ENCODE measurements around the gene TSSC4. TPM values are rescaled to one million over a fixed set of nuclear protein-coding genes. Genes with fewer than 3 reads are reported as not detected.

TSSC4 gene
- total and polyA plus RNA-seq, 7 donors, result 43.7 to 60.1 (median 49.6) TPM

DNA sequence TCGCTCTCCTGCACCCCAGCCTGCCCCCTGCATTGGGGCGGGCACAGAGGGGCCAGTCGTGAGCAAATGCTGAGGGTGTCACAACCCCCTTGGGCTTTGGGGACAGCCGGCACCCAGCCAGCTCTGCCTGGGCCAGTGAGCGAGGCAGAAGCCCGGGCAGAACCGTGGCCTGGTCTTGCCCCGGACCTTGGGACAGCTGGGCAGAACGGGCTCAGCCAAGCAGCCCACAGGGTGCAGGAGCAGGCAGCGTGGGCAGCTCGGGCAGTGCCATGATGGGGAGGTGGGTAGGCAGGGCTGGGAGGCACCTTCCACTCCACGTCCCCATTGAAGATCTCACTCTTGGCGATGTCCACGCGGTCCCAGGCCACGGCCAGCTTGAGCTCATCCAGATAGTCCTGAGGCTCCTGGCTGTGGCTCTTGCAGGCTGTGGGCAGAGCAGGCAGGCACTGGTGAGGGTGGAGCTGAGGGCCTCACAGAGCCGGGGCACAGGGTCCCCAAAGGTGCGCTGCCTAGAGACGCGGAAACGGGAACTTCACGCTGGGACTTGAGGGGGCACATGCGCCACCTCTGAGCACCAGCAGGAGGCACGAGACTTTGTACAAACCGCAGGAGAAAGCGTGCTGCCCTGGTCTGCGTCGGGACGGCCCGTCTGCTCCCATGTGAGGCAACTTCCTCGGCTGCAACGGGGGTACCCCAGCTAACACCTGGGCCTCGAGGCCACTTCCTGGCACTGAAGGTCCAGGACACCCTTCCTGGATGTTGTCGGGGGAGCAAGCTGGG is 15.2 kb downstream of the TSSC4 start:
- no peaks in the 10 kb centered on the region for H3K9me3 ChIP-seq
- TF ChIP-seq POLR2AphosphoS5 (IDR thresholded peaks at IDR 0.05) (no peak), POLR2A (IDR thresholded peaks at IDR 0.05) (no peak), EP300 (IDR thresholded peaks at IDR 0.05) (no peak)
- TF ChIP-seq, protein P1, sequence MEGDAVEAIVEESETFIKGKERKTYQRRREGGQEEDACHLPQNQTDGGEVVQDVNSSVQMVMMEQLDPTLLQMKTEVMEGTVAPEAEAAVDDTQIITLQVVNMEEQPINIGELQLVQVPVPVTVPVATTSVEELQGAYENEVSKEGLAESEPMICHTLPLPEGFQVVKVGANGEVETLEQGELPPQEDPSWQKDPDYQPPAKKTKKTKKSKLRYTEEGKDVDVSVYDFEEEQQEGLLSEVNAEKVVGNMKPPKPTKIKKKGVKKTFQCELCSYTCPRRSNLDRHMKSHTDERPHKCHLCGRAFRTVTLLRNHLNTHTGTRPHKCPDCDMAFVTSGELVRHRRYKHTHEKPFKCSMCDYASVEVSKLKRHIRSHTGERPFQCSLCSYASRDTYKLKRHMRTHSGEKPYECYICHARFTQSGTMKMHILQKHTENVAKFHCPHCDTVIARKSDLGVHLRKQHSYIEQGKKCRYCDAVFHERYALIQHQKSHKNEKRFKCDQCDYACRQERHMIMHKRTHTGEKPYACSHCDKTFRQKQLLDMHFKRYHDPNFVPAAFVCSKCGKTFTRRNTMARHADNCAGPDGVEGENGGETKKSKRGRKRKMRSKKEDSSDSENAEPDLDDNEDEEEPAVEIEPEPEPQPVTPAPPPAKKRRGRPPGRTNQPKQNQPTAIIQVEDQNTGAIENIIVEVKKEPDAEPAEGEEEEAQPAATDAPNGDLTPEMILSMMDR (IDR thresholded peaks at IDR 0.05), result no peak
- intact Hi-C loops (cut with DNase I), result no loop called here
- no peak overlapping the region for H3K27ac ChIP-seq
- no peak overlapping the region for H3K4me3 ChIP-seq
- H3K27me3 ChIP-seq, result no peaks in the 10 kb centered on the region
- no peaks in the 10 kb centered on the region for H3K36me3 ChIP-seq
- whole genome bisulfite sequencing, 2 donors, result 84 to 86% methylated on average over 34 of the region's 34 CpGs
- no peak for DNase-seq
- peaks cover 0 to 16% (median 11%) of the 10 kb centered on the region in 4 donors for H3K4me1 ChIP-seq

DNA sequence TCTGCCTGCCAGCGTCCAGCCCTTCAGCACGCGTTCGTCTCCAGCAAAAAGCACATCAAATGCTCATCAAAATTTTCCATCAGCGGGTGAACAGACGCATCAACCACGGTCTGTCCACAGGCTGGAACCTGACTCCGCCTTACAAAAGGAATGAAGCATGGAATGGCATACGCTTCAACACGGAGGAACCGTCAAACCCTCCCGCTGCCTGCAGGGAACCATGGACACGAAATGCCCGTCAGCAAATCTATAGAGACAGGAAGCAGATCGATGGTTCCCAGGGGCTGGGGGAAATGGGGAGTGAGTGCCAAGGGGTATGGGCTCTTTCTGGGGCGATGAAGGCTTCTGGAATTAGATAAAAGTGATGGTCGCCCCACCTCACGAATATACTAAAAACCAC is 16.2 kb downstream of the TSSC4 start:
- H3K4me1 ChIP-seq, result peaks cover 0 to 19% (median 12%) of the 10 kb centered on the region in 4 donors
- peaks cover 0 to 5% (median 0%) of the 10 kb centered on the region in 3 donors for H3K27me3 ChIP-seq
- no peak overlapping the region for H3K4me3 ChIP-seq
- H3K36me3 ChIP-seq, result no peaks in the 10 kb centered on the region
- WGBS, 2 donors, result 85 to 89% methylated on average over 18 of the region's 18 CpGs
- TF ChIP-seq POLR2A (IDR thresholded peaks at IDR 0.05) (no peak), POLR2AphosphoS5 (IDR thresholded peaks at IDR 0.05) (no peak), EP300 (IDR thresholded peaks at IDR 0.05) (no peak)
- TF ChIP-seq, protein P1 (IDR thresholded peaks at IDR 0.05), result no peak
- no peaks in the 10 kb centered on the region for H3K9me3 ChIP-seq
- no peak overlapping the region for H3K27ac ChIP-seq
- no peak for DNase-seq
- intact Hi-C loops (cut with DNase I), result no loop called here

DNA sequence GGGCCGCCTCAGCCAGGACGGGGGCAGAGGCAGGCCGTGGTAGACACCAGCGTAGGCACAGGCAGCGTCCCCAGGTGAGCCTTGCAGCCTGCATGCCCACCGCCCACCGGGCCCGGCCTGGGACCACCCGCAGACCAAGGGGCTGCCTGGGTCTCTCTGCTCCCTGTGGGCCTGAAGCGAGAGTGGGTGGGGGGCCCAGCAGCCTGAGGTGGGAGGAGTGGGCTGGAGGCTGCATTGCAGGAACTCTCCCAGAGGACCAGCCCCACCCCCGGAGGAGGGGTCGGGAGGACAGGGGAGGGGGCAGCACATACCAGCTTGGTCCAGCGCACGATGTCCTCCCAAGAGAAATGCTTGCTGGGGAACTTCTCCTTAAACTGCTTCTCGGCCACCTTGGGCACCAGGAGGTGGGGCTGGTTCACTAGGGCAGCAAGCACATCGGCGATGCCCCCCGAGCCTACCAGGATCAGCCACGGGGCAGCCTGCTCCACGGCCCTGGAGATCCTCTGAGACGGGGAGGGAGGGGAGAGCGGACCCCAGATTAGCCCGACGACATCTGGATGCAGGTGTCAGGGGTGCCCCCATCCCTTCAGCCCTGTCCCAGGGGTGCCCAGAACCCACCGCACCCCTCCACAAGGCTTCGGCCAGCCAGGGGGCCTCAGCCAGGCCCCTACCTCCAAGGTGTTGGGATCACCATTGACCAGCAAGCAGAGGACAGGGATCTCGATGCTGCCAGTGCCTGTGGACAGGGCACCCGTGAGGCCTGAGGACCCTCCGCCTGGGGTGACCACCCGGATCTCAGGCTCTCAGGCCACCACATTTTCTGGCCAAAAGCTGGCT is 17.5 kb downstream of the TSSC4 start:
- H3K27ac ChIP-seq, result no peak overlapping the region
- TF ChIP-seq, protein P1 (IDR thresholded peaks at IDR 0.05), result no peak
- peaks cover 0 to 5% (median 0%) of the 10 kb centered on the region in 3 donors for H3K27me3 ChIP-seq
- intact Hi-C loops (cut with DNase I), result no loop called here
- H3K36me3 ChIP-seq, result no peaks in the 10 kb centered on the region
- no peaks in the 10 kb centered on the region for H3K9me3 ChIP-seq
- DNase-seq, result no peak
- H3K4me1 ChIP-seq, result peaks cover 0 to 19% (median 12%) of the 10 kb centered on the region in 4 donors
- no peak overlapping the region for H3K4me3 ChIP-seq
- 70 to 83% methylated on average over 30 of the region's 30 CpGs for WGBS, 2 donors

DNA sequence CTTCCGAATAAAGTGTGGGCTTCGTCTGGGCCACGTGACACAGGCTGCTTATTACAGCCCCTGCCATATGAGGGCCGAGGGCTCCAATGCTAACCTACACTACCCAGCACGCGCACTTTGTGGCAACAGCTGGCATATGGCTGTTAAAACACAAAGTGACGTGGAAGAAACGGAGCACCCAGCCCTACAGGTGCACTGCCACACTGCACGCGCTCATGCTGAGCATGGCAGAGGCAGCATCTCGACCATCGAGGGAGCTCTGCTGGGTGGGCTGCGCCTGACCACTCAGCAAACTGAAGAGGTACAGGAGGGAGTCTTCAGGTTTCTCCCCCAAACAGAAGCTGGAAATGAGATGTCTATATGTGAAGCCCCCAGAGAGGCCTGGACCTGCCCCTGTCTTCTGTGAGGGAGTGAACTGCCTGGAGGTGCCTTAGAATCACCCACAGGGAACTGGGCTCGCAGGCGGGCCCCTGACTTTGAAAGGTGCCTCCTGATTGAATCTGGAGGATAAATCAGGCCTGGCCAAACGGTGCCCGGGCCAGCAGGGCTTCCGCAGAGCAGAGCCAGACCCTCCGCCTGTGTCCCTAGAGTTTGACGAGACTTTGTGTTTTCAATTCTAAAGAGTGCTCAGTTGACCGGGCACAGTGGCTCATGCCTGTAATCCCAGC is 18.3 kb downstream of the TSSC4 start:
- intact Hi-C loops (cut with DNase I), result no loop called here
- Histone ChIP-seq H3K27ac (no peak overlapping the region), H3K36me3 (no peaks in the 10 kb centered on the region), H3K4me1 (peaks cover 0 to 19% (median 12%) of the 10 kb centered on the region in 4 donors), H3K27me3 (peaks cover 0 to 5% (median 0%) of the 10 kb centered on the region in 3 donors), H3K4me3 (no peak overlapping the region), H3K9me3 (no peaks in the 10 kb centered on the region)
- TF ChIP-seq, protein P1 (IDR thresholded peaks at IDR 0.05), result no peak
- TF ChIP-seq EP300 (IDR thresholded peaks at IDR 0.05), result no peak
- no peak for TF ChIP-seq POLR2A (IDR thresholded peaks at IDR 0.05)
- 46 to 74% methylated on average over 21 of the region's 21 CpGs for WGBS, 2 donors
- no peak for DNase-seq
